DMS153 treated with DMSO at 0.1 percent for 48 hours (cell line): ENCODE results near the gene FAM174C.

Source experiments
- DNase-seq: peaks from one replicate; lab custom pipeline; 2025; ENCODE audit not compliant: unreplicated experiment; lab: John Stamatoyannopoulos, UW

Gene FAM174C

GRCh38 chr19:1272423-1273262, 2.7 kb upstream of the FAM174C start:
- no peak for DNase-seq

GRCh38 chr19:1273263-1274041, 1.9 kb upstream of the FAM174C start:
- no peak for DNase-seq

DNA sequence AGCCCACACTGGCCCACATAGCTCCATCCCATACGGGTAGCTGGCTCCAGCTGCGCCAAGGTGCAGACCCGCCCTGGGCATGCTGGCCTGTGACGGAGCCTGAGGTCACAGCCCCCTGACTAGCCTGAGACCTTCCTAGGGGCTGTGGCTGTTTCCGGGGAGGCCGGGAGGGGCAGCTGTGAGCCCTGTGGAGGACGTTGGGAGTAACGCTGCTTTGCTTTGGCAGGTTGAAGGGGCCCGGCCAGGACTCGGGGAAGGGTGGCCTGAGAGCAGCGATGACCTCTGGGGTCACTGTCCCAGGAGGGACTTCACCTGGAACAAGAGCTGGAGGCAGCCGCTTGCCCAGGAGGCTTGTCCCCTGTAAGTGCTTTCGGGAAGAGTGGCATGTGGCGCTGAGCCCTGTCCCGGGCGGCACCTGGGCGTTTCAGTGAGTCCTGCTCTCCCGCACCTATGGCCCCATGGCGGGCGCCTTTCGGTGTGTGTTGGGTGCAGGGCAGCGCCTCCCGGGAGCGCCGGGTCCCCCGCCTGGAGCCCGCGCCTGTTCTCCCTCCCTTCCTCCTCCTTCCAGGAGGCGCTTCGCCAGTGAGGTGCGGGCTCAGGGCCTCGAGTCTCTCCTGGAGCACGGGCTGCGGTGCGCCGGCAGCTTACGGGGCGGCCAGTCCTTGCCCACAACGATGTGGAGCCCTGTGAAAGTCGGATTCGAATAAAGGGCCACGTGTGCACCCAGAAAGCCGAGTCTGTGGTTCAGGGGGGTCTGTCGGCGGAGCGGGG, 1.1 kb upstream of the FAM174C start:
- no peak for DNase-seq

DNA sequence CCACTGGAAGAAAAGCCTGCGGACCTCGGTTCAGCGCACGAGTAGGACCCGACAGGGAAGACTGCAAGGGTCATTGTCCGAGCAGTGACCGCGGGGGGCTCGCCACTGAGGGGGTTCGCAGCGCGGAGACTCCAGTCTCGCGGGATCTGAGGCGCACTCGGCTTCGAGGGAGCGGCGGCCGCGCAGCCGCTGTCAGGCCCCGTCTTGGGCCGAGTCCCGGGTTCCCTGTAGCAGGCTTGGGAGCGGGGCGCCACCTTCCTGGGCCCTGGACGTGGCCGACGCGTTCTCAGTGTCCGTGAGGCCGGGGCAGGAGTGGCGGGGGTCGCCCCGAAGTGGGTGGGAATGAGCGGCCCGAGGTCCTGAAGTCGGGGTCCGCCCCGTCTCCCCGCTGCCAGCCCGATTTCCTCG, 474 bp upstream of the FAM174C start:
- no peak for DNase-seq

GRCh38 chr19:1275976-1276627, 772 bp downstream of the FAM174C start:
- no peak for DNase-seq

GRCh38 chr19:1276628-1277022, 1.3 kb downstream of the FAM174C start:
- DNase-seq = no peak

DNA sequence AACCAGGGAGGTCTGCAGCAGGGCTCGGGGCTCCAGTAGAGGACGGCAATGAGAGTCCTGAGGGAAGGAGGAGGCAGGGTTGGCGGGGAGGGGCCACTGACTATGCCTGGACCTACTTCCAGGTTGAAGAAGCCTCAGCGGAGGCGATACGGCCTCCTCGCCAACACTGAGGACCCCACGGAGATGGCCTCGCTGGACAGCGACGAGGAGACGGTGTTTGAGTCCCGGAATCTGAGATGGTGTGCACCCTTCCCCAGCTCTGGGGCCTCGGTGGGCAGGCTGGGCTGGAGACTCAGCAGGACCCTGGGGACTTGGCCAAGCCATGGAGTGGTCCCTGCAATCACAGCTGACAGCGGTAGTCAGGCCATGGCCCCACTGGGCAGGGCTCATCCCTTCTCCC, 1.7 kb downstream of the FAM174C start:
- no peak for DNase-seq

GRCh38 chr19:1278074-1278473, 2.7 kb downstream of the FAM174C start:
- no peak for DNase-seq

DNA sequence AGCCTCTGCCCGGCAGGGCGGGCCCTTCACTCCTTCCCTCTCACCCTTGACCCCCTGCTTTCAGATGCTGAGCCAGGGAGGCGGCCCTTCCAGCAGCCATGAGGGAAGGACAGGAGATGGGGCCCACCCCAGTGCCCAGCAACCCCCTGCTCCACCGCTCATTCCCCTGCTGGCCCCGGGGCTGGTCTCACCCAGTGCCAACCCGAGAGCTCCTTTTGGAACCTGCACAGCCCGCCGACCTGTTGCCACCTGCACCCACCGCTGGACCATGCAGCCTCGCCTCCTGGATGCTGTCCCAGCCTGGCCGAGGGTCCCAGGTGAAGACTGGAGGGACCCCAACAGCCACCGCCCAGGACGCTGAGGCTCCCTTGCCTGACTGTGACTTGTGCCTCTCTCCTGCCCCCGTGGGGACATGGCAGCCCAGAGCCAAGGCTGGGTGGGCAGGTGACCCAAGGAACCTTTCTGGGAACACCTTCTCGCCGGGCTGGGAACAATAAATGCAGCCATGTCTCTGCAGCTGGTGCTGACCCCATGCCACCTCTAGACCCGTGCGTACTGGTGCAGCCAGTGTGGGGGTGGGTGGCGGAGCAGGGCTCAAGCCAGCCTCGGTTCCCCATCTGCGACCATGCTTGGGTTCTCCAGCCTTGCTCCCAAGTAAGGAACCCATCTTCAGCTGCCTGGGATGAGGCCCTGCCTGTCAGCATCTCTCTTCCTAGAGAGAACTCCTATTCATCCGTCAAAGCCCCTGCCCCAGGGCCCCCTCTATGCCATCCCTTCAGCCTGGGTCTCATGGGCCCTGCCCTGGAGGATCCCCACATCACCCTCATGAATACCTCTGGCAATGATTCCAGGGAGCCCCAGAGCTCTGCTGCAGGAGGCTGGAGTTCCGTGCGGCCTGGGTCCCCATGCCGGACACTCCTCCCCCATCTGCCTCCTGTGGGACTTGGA, 3.7 kb downstream of the FAM174C start:
- DNase-seq = no peak

- DNase-seq = no peak
Observed at GRCh38 chr19:1279782-1280341, 4.5 kb downstream of the FAM174C start.

GRCh38 chr19:1280636-1281568, 5.6 kb downstream of the FAM174C start:
- DNase-seq = no peak

- DNase-seq = no peak
Observed at GRCh38 chr19:1281569-1282287, 6.4 kb downstream of the FAM174C start.

DNA sequence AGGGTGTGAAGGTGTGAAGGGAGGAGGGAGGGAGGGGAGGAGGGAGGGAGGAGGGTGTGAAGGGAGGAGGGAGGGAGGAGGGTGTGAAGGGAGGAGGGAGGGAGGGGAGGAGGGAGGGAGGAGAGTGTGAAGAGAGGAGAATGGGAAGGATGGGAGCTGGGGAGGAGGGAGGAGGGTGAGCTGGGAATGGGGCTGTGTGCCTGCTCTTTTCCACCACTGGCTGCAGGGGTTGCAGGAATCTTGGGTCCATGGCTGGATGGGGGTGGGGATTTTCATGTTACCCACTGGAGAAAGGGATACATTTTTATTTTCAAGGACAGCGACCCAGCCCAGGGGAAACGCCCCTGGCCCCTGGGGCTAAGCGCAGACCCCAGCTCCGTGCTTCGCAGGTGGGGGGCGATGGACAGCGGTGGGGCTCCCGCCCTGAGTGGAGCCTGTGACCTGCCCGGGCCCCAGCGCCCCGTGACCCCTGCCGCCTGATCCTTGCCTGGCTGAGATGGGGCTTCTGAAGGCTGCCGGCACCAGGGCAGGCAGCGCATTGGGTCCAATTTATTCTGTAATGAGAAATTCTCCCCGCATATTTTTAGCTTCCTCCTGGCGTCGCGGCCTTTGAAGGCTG, 7.4 kb downstream of the FAM174C start:
- DNase-seq = no peak

DNA sequence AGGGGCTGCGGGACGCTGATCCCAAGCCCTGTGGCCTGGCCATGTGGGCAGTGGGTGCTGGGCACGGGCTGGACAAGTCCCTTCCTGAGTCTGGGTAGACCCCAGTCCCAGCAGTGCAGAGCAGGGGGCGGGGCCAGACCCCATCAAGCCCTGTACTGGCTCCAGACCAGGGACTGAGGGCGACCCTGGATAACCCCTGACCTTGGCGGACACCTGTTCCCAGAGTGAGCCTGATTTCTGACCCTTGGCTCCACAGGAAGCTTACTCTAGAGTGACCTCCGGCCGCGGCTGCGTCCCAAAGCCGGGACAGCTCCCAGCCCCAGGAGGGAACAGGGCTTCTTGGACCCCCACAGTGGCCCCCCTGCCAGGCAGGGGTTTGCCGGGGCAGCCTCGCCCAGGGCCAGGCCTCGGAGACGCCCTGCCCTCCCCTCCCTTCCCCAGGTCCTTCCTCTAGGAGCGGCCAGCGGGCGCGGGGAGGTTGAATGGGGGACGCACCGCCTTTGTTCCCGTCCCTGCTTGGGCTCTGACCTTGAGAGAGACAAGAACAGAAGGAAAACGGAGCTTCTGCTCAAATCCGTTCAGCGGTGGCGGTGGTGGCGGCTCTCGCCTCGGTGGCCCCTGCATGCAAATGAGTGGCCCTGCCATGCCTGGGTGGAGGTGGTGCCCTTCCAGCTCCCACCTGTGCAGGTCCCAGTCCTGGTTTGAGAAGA, 8.0 kb downstream of the FAM174C start:
- no peak for DNase-seq

- no peak for DNase-seq
Observed at GRCh38 chr19:1283917-1284292, 8.6 kb downstream of the FAM174C start.

DNA sequence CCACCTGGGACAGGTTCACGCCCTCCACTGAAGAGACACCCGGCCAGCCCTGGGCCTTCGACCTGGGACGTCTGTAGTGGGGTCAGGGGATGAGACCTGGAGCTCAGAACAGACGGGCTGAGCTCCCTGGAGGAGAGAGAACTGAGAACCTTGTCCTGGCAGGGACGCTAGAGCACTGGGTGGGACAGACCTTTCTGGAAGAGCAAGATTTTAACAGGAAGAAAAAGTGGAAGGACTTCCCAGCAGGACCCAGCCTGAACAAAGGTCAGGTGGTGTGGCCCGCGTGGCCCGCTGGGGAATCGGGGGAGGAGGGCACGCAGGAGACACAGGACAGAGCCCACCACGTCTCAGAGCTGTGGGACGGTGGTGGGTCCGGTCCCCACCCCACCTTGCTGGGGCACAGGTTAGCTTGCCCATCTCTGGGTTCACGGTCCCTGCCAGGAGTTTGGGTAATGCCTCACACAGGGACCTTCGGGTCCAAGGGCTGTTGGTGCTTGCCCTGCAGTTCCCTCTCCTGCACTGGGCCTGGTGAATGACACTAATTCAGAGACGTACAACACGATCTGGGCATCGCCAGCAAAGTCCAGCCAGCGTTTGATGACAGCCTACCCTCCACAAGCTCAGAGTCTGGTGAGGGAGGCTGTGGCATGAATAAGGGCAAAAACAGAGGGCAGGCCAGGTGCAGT, 9.1 kb downstream of the FAM174C start:
- no peak for DNase-seq
